Subcutaneous adipose tissue (tissue), 4 donors: ENCODE measurements around the gene SPTBN1. TPM values are rescaled to one million over a fixed set of nuclear protein-coding genes. Genes with fewer than 3 reads are reported as not detected.

ENCODE experiments used
- total RNA-seq, 4 donors: library from RNA; depleted of rRNA; stranded (reverse); fragments of >200 nt; gene quantifications; one replicate each; pipeline ENCODE4 v1.1.0, GENCODE V29; 2016
- TF ChIP-seq, protein P1 (sequence below): fragments of 450-650 bp; IDR thresholded peaks from one replicate; pipeline ENCODE4 v1.5.1; 2016; ENCODE audit warnings: low read depth, mild to moderate bottlenecking, control low read depth, antibody characterized with exemption, moderate library complexity

SPTBN1 gene
- total RNA-seq, 4 donors from 2014 or later: 655 to 1,523 (median 889) TPM

DNA sequence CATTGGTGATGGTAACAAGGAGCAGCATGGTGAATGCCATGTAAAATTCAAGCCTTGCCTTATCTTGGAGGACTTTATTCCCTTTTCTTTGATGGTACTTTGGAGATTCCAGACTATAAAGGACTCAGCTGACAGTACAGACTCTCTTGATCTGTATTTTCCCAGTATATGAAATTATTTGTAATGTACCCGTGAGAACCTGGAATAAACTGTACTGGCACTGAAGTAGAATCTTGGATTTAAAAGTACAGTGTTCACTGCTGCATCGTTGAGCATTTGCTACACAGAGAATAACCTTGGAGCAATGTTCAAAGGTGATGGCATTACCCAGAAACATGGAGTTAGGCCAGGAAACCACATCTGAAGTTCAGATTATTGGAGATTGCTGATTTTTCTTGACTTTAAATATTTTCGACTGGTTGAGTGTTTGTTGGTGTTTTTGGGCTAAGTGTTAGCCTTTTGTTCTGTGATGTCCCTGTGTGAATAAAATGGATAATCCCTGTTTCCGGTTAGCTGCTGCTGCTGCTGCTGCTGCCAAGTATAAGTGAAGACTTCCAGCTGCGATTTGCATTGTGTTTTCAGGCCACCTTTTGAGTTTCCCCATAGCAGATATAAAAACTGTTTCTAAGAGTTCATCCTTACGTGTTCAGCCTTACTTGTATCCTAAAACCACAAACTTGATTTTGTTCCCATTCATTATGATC is 122.0 kb downstream of the SPTBN1 start:
- TF ChIP-seq, protein P1, sequence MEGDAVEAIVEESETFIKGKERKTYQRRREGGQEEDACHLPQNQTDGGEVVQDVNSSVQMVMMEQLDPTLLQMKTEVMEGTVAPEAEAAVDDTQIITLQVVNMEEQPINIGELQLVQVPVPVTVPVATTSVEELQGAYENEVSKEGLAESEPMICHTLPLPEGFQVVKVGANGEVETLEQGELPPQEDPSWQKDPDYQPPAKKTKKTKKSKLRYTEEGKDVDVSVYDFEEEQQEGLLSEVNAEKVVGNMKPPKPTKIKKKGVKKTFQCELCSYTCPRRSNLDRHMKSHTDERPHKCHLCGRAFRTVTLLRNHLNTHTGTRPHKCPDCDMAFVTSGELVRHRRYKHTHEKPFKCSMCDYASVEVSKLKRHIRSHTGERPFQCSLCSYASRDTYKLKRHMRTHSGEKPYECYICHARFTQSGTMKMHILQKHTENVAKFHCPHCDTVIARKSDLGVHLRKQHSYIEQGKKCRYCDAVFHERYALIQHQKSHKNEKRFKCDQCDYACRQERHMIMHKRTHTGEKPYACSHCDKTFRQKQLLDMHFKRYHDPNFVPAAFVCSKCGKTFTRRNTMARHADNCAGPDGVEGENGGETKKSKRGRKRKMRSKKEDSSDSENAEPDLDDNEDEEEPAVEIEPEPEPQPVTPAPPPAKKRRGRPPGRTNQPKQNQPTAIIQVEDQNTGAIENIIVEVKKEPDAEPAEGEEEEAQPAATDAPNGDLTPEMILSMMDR: no peak

DNA sequence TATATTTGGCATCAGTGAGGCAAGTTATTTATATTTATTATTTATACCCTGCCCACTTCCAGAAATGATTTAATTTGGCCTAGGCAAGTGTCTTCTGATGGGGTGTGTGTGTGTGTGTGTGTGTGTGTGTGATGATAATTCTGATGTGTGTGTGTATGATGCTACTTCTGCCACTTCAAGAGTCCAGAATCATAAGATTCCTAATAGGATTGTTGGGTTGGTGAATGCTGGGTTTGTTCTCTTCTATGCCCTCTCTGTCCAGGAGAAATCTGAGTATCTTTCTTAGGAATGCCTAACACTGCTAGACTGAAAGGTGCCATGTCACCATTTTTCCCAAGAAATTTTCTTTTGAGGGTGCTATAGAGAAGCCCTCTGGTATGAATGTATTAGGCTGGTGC is 122.5 kb downstream of the SPTBN1 start:
- TF ChIP-seq, protein P1: no peak

DNA sequence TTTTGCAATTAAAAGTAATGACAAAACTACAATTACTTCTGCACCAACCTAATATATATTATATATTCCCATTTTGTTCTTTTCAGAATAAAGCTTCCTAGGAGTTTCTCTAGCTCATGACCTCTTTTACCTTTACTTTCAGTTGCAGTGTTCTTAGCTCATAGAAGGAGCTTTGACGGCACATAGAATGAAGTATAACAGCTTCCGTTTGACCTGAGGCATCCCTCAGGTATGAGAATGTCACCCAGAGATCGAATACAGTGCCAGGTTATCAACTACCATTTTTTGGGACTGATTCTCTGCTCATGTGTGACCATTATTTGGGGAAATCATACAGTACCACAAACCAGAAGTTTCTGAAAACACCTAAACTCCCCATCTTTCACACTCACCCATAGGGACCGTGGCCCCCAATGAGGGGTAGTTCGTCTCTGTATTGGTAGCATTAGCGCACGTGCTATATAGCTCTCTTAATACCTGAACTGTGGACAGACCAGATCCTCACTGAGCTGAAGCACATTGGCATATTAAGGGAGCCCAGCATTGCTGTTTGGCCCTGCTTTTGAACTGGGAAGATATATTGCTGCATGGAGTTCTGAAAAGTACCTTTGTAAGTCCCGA is 123.0 kb downstream of the SPTBN1 start:
- TF ChIP-seq, protein P1: no peak

DNA sequence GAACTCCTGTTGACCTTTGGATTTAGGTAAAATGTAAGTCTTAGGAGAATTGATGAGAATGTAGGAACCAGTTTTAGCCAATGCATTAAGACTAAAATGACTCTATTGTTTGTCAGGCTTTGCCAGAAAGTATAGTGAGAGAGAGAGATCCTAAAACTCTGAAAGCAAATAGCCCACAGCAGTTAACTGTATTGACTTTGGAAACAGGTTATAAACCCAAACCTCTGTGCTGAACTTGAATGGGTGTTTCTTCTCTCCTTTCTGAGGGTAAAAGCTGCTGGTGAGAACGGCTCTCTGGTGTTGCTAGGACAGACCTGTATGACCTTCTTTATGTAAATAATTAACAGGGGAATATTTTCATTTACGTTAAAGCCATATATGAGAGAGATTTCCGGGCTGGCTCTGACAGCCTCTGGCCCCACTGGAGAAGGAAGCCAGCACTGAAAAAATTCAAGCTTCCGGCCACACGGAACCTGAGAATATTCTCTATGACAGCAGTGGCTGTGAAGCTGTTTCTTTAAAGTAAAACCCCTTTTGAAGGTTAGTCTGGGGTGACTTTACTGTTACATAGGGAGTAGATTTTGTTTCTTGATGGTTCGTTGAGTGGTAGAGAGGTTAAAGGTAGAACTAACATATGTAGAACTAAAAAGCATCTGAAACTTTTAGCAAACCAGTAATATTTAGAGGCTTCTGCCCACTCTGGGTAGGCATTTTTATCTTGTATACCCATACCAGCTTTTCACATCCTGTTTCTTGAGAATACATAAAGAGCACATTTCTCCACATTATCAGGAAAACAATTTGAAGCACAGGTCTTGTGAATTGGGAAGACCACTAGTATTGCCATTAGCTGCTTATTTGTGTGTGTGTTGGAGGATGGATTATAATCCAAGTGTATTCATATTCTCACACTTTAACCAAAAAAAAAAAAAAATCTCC is 123.8 kb downstream of the SPTBN1 start:
- TF ChIP-seq, protein P1: no peak

DNA sequence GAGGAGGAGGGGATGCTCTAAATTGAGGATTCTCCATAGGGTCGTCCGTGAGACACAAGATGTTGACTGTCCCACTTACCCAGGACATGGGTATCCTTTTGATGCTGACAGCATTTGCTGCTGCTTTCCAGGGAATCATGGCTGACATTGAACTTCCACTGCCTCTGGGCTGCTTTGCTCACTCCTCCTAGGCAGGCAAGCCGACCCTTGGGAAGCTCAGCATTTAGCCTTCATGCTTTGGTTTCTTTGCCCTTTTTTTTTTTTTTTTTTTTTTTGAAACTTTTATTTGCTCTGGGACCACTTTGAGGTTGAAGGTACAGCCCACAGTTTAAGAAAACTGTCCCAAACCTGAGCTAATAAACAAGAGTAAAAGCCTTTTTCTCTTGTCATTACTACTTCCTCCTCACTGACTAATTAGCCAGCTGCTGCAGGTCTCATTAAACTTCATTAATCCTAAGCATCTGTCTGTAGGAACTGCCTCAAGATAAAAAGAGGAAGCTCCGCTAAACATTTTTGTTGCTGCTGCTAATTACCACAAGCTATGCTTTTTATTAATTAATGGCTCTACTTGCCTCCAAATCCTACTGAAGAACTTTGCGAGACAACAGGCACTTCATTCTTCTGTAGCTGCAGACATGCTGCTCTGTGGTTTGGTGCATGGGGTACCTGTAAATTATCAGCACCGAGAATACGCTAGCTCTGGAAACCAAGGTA is 125.4 kb downstream of the SPTBN1 start:
- TF ChIP-seq, protein P1: no peak

DNA sequence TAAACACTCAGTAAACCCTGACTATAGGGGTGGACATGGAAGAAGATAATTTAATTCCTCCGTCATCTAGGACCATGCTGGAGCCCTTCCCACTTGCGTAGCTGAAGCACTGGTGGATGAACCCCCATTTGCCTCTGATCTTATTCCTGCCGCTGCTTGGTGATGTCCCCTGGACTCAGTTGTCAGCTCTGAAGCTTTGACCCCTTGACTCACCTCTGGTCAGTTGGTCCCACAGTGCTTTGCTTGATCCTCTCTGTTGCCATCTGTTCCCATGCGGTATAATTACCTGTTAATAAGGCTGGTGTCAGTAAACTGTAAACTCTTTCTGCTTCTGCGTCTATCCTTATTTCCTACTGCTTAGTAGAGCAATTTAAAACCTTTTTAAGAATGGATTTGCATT is 126.9 kb downstream of the SPTBN1 start:
- TF ChIP-seq, protein P1: no peak
